ENCODE data around the gene SNX30.

DNA sequence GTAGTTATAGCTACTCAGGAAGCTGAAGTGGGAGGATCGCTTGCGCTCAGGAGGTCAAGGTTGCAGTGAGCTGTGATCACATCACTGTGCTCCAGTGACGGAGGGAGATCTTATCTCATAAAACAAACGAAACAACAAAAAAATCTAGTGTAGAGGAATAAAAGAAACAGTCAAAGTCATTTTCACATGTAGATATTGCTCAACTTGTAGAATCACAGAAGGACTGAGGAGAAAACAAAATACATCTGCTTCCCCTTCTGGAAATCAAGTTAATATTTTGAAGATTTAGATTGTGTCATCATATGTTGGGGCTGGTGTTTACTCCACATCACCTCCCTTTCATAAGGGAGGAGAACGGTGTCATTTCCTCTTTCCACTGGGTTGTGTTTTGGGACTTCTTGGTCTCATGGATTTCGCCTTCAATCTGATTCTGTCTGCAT is 148.3 kb downstream of the SNX30 start:
- no peak for TF ChIP-seq TARDBP (IDR thresholded peaks at IDR 0.05)
- no peak for TF ChIP-seq SP1 (IDR thresholded peaks at IDR 0.05)
- TF ChIP-seq ELF4 (IDR thresholded peaks at IDR 0.05): no peak
- no peak for TF ChIP-seq FOXA1 (IDR thresholded peaks at IDR 0.05)
- TF ChIP-seq BHLHE40 (IDR thresholded peaks at IDR 0.05; ENCODE audit: borderline replicate concordance): no peak
- TF ChIP-seq SUZ12 (IDR thresholded peaks at IDR 0.05): no peak
- no peak for TF ChIP-seq HDGF (IDR thresholded peaks at IDR 0.05; ENCODE audit: borderline replicate concordance)
- TF ChIP-seq FOXM1 (IDR thresholded peaks at IDR 0.05; ENCODE audit: borderline replicate concordance): no peak
- no peak for TF ChIP-seq L3MBTL2 (conservative IDR thresholded peaks at IDR 0.05)
- TF ChIP-seq ZNF384 (IDR thresholded peaks at IDR 0.05): no peak

Data from HEK293T (cell line).